Astrocyte (in vitro differentiated cells and primary cell): ENCODE measurements around the gene PTPRK. TPM values are rescaled to one million over a fixed set of nuclear protein-coding genes. Genes with fewer than 3 reads are reported as not detected.
A peak's percentile ranks its signal among the peaks of the same experiment; 100 is the strongest.

Experiments used
- DNase-seq: peaks from one replicate; pipeline ENCODE4 v3.0.0-alpha.2; 2010; ENCODE audit warnings: low read depth
- FAIRE-seq: peaks from 2 replicates; lab custom pipeline; 2011; peaks lifted over from hg19 to GRCh38; lab: Jason Lieb, UNC
- H2AFZ ChIP-seq: 2 replicates; pipeline ENCODE4 v1.6.0; 2012; ENCODE audit warnings: low read depth, low read length, inconsistent platforms
- H3K27ac ChIP-seq: 2 replicates; pipeline ENCODE4 v1.5.1; 2011; ENCODE audit warnings: low read depth, low read length, inconsistent platforms
- H3K27me3 ChIP-seq: 2 replicates; pipeline ENCODE4 v1.6.0; 2011; ENCODE audit warnings: low read length, inconsistent platforms; ENCODE audit not compliant: insufficient read depth
- H3K36me3 ChIP-seq: 2 replicates; pipeline ENCODE4 v1.5.1; 2011; ENCODE audit warnings: low read length, inconsistent platforms; ENCODE audit not compliant: insufficient read depth
- H3K4me1 ChIP-seq: 2 replicates; pipeline ENCODE4 v1.5.1; 2011; ENCODE audit warnings: low read length, inconsistent platforms; ENCODE audit not compliant: insufficient read depth
- H3K4me2 ChIP-seq: 2 replicates; pipeline ENCODE4 v1.6.0; 2012; ENCODE audit warnings: low read length, inconsistent platforms
- H3K4me3 ChIP-seq: 2 replicates; pipeline ENCODE4 v1.5.1; 2011; ENCODE audit warnings: low read depth, mild to moderate bottlenecking, low read length, inconsistent platforms; ENCODE audit not compliant: insufficient read depth
- H3K79me2 ChIP-seq: 2 replicates; pipeline ENCODE4 v1.6.0; 2012; ENCODE audit warnings: mild to moderate bottlenecking, low read length, inconsistent platforms; ENCODE audit not compliant: insufficient read depth
- H3K9ac ChIP-seq: 2 replicates; pipeline ENCODE4 v1.6.0; 2012; ENCODE audit warnings: mild to moderate bottlenecking, low read length, inconsistent platforms
- H3K9me3 ChIP-seq: 2 replicates; pipeline ENCODE4 v1.5.1; 2012; ENCODE audit warnings: low read depth, mild to moderate bottlenecking, low read length, inconsistent platforms; ENCODE audit not compliant: insufficient read depth
- H4K20me1 ChIP-seq: 2 replicates; pipeline ENCODE4 v1.6.0; 2012; ENCODE audit warnings: low read length, inconsistent platforms; ENCODE audit not compliant: insufficient read depth
- H3K27ac Mint-ChIP-seq: one replicate; pipeline ENCODE4 v1.8.0; 2021; ENCODE audit warnings: mild to moderate bottlenecking, mixed read lengths; ENCODE audit not compliant: unreplicated experiment
- H3K27me3 Mint-ChIP-seq: one replicate; pipeline ENCODE4 v1.8.0; 2021; ENCODE audit warnings: low read depth, mixed read lengths; ENCODE audit not compliant: unreplicated experiment
- H3K36me3 Mint-ChIP-seq: one replicate; pipeline ENCODE4 v1.8.0; 2021; ENCODE audit warnings: low read depth, mixed read lengths; ENCODE audit not compliant: unreplicated experiment
- H3K4me1 Mint-ChIP-seq: one replicate; pipeline ENCODE4 v1.8.0; 2021; ENCODE audit warnings: low read depth, mixed read lengths; ENCODE audit not compliant: unreplicated experiment
- H3K4me3 Mint-ChIP-seq: one replicate; pipeline ENCODE4 v1.8.0; 2021; ENCODE audit warnings: mild to moderate bottlenecking, moderate library complexity, mixed read lengths; ENCODE audit not compliant: unreplicated experiment
- H3K9me3 Mint-ChIP-seq: one replicate; pipeline ENCODE4 v1.8.0; 2021; ENCODE audit warnings: mild to moderate bottlenecking, mixed read lengths; ENCODE audit not compliant: unreplicated experiment
- EZH2 ChIP-seq: IDR thresholded peaks from 2 replicates; pipeline ENCODE4 v1.6.1; 2012; ENCODE audit warnings: mild to moderate bottlenecking, low read length, inconsistent platforms; ENCODE audit not compliant: insufficient read depth
- total RNA-seq: library from RNA; stranded (reverse); gene quantifications from 2 replicates; pipeline ENCODE4 v1.2.1, GENCODE V29; 2021
- TF ChIP-seq, protein P1 (sequence below): IDR thresholded peaks from 2 replicates; pipeline ENCODE4 v1.5.1; 2011; ENCODE audit warnings: low read depth, mild to moderate bottlenecking, inconsistent platforms, low read length, moderate library complexity; ENCODE audit not compliant: insufficient read depth

The PTPRK gene
- total RNA-seq, 1 donor from 2014 or later = 159 TPM

DNA sequence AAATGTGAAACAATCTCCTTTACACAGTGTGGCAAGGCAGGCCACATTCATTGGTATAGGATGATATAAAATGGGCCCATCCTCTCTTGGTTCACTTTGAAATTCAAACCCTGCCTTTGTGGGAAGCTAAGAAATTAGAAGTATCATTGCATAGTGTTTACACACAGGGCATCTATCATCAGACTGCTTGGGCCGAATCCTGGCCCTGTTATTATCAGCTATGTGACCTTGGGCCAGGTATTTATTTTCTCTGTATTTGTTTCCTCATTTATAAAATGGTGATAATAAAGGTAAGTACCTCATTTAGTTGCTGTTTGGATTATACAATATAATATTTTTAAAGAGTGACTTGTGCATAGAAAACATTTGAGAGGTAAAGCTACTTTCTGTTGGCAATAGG is 45.5 kb downstream of the PTPRK start:
- Mint-ChIP-seq H3K36me3 (peaks cover 2% of the 10 kb centered on the region), H3K9me3 (no peaks in the 10 kb centered on the region), H3K27me3 (no peaks in the 10 kb centered on the region), H3K27ac (no peak overlapping the region), H3K4me1 (peaks cover 42% of the 10 kb centered on the region), H3K4me3 (no peak overlapping the region)
- H3K9ac ChIP-seq = no peak overlapping the region
- FAIRE-seq (no peak), DNase-seq (no peak)
- H3K27ac ChIP-seq = no peak overlapping the region
- peak overlapping the region; percentile 17 for H3K4me2 ChIP-seq
- H4K20me1 ChIP-seq = peaks cover 62% of the 10 kb centered on the region
- H3K36me3 ChIP-seq = no peaks in the 10 kb centered on the region
- no peak overlapping the region for H3K4me3 ChIP-seq
- H3K27me3 ChIP-seq = no peaks in the 10 kb centered on the region
- H3K79me2 ChIP-seq = peaks cover 92% of the 10 kb centered on the region
- no peaks in the 10 kb centered on the region for H3K9me3 ChIP-seq
- peaks cover 7% of the 10 kb centered on the region for H3K4me1 ChIP-seq
- H2AFZ ChIP-seq = no peak overlapping the region
- no peak for TF ChIP-seq EZH2
- TF ChIP-seq, protein P1, sequence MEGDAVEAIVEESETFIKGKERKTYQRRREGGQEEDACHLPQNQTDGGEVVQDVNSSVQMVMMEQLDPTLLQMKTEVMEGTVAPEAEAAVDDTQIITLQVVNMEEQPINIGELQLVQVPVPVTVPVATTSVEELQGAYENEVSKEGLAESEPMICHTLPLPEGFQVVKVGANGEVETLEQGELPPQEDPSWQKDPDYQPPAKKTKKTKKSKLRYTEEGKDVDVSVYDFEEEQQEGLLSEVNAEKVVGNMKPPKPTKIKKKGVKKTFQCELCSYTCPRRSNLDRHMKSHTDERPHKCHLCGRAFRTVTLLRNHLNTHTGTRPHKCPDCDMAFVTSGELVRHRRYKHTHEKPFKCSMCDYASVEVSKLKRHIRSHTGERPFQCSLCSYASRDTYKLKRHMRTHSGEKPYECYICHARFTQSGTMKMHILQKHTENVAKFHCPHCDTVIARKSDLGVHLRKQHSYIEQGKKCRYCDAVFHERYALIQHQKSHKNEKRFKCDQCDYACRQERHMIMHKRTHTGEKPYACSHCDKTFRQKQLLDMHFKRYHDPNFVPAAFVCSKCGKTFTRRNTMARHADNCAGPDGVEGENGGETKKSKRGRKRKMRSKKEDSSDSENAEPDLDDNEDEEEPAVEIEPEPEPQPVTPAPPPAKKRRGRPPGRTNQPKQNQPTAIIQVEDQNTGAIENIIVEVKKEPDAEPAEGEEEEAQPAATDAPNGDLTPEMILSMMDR = no peak

DNA sequence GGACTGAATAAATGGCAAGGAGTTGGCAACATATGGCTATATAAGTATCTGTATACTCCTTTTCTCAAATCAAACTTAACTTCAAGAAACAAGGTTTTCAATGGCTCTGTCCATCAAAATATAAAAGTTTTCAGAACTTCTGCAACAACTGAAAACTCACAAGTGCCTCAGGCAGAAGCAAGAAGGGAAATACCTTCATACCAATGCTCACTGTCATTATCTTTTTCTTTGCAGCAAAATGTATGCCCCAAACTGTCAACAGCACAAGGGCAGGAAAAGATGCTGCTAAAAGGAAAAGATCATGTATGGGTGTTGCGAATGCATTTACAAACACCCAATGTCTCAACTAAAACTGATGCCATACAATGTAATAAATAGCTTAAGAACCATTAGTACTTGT is 45.9 kb downstream of the PTPRK start:
- peak overlapping the region; percentile 17 for H3K4me2 ChIP-seq
- H3K4me1 ChIP-seq = peaks cover 7% of the 10 kb centered on the region
- H3K9ac ChIP-seq = no peak overlapping the region
- Mint-ChIP-seq H3K27me3 (no peaks in the 10 kb centered on the region), H3K4me3 (no peak overlapping the region), H3K4me1 (peaks cover 39% of the 10 kb centered on the region), H3K9me3 (no peaks in the 10 kb centered on the region), H3K36me3 (peaks cover 2% of the 10 kb centered on the region), H3K27ac (peak overlapping the region; percentile 6)
- peaks cover 92% of the 10 kb centered on the region for H3K79me2 ChIP-seq
- H3K36me3 ChIP-seq = no peaks in the 10 kb centered on the region
- TF ChIP-seq, protein P1 = no peak
- TF ChIP-seq EZH2 = no peak
- H4K20me1 ChIP-seq = peaks cover 62% of the 10 kb centered on the region
- no peaks in the 10 kb centered on the region for H3K27me3 ChIP-seq
- no peak overlapping the region for H3K4me3 ChIP-seq
- DNase-seq (peak; percentile 7), FAIRE-seq (peak; percentile 29)
- no peak overlapping the region for H3K27ac ChIP-seq
- no peaks in the 10 kb centered on the region for H3K9me3 ChIP-seq
- no peak overlapping the region for H2AFZ ChIP-seq

DNA sequence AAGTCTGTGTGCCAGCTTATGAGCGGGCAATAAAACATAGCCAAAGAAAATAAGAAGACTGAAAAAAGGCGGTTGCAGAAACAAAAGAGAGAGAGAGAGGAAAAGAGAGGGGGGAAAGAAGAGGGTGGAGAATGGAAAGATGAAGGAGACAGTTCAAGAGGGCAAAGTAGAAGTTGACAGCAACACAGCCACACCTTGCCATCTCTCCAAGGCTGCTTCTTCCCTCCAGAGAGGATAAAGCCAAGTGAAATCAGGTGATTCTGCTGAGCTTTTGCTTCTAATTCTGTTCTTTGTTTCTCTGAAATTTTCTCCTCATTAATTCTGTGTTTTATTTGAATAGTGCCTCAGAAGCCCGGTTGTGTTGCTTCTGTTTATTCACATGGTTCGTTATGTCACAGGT is 48.5 kb downstream of the PTPRK start:
- H3K4me1 ChIP-seq = peaks cover 7% of the 10 kb centered on the region
- peaks cover 64% of the 10 kb centered on the region for H4K20me1 ChIP-seq
- DNase-seq (no peak), FAIRE-seq (no peak)
- no peaks in the 10 kb centered on the region for H3K9me3 ChIP-seq
- peaks cover 90% of the 10 kb centered on the region for H3K79me2 ChIP-seq
- no peak overlapping the region for H3K9ac ChIP-seq
- Mint-ChIP-seq H3K9me3 (no peaks in the 10 kb centered on the region), H3K27ac (peak overlapping the region; percentile 5), H3K36me3 (peaks cover 2% of the 10 kb centered on the region), H3K4me3 (no peak overlapping the region), H3K4me1 (peaks cover 30% of the 10 kb centered on the region), H3K27me3 (no peaks in the 10 kb centered on the region)
- no peak overlapping the region for H2AFZ ChIP-seq
- no peak for TF ChIP-seq EZH2
- TF ChIP-seq, protein P1 = no peak
- H3K27ac ChIP-seq = no peak overlapping the region
- no peaks in the 10 kb centered on the region for H3K36me3 ChIP-seq
- H3K4me3 ChIP-seq = no peak overlapping the region
- H3K27me3 ChIP-seq = no peaks in the 10 kb centered on the region
- H3K4me2 ChIP-seq = no peak overlapping the region
